Esophagus squamous epithelium (tissue), 4 donors: ENCODE data around the gene CTSL.

Experiments used
- CTCF ChIP-seq, 6 experiments: fragments of 450-650 bp in 4 of 6; fragments of 200-600 bp in 2 of 6; sonication (generic) in 2 of 6; IDR thresholded peaks; one replicate each; pipeline ENCODE4 v1.5.1; 2016 to 2019; ENCODE audit warnings: antibody characterized with exemption in 6 of 6, mild to moderate bottlenecking in 4 of 6, moderate library complexity in 4 of 6
- POLR2A ChIP-seq, 4 donors: fragments of 450-650 bp; IDR thresholded peaks; one replicate each; pipeline ENCODE4 v1.6.1; 2017; ENCODE audit warnings: antibody characterized with exemption in 4 of 4, mild to moderate bottlenecking in 4 of 4, moderate library complexity in 3 of 4

GRCh38 chr9:87753313-87753712, 27.4 kb downstream of the CTSL start:
- TF ChIP-seq CTCF (IDR thresholded peaks at IDR 0.05) (no peak), POLR2A (IDR thresholded peaks at IDR 0.05) (no peak)
